Keratinocyte (primary cell): ENCODE measurements around the gene GAB1. TPM values are rescaled to one million over a fixed set of nuclear protein-coding genes. Genes with fewer than 3 reads are reported as not detected.

ENCODE experiments used
- DNase-seq: peaks from one replicate; pipeline ENCODE4 v3.0.0-alpha.2; 2011; ENCODE audit warnings: low read depth, missing footprints, low spot score
- FAIRE-seq: peaks from 2 replicates; lab custom pipeline; 2011; peaks lifted over from hg19 to GRCh38; lab: Jason Lieb, UNC
- H2AFZ ChIP-seq: 2 replicates; pipeline ENCODE4 v1.6.0; 2012; ENCODE audit warnings: low read length, control low read depth, inconsistent platforms; ENCODE audit not compliant: control insufficient read depth
- H3K27ac ChIP-seq: 2 replicates; pipeline ENCODE4 v1.5.1; 2011; ENCODE audit warnings: low read length; ENCODE audit not compliant: control insufficient read depth, insufficient read depth
- H3K27me3 ChIP-seq: 3 replicates; pipeline ENCODE4 v1.6.0; 2011; ENCODE audit warnings: low read length; ENCODE audit not compliant: control insufficient read depth, insufficient read depth; ENCODE audit errors: extremely low read depth
- H3K36me3 ChIP-seq, 2 experiments: 2 replicates in 1 of 2; 3 replicates in 1 of 2; pipeline ENCODE4 v1.5.1; 2011; ENCODE audit warnings: low read length in 2 of 2, mild to moderate bottlenecking in 1 of 2; ENCODE audit not compliant: control insufficient read depth in 2 of 2, insufficient read depth in 2 of 2; ENCODE audit errors: extremely low read depth in 1 of 2
- H3K4me1 ChIP-seq: 3 replicates; pipeline ENCODE4 v1.5.1; 2011; ENCODE audit warnings: low read length; ENCODE audit not compliant: control insufficient read depth, insufficient read depth; ENCODE audit errors: extremely low read depth
- H3K4me2 ChIP-seq: 3 replicates; pipeline ENCODE4 v1.6.0; 2011; ENCODE audit warnings: low read depth, low read length; ENCODE audit not compliant: control insufficient read depth, insufficient read depth; ENCODE audit errors: extremely low read depth
- H3K4me3 ChIP-seq, 3 experiments: fragments of 200-600 bp in 1 of 3; sonication (generic) in 1 of 3; 2 replicates in 2 of 3; 3 replicates in 1 of 3; pipeline ENCODE4 v1.5.1; 2011 to 2016; ENCODE audit warnings: low read length in 3 of 3, mild to moderate bottlenecking in 3 of 3, control low read depth in 2 of 3, inconsistent platforms in 1 of 3, low read depth in 1 of 3, mixed read lengths in 1 of 3, mixed run types in 1 of 3, moderate library complexity in 1 of 3; ENCODE audit not compliant: control insufficient read depth in 2 of 3, insufficient read depth in 2 of 3; ENCODE audit errors: extremely low read depth in 1 of 3
- H3K79me2 ChIP-seq: 2 replicates; pipeline ENCODE4 v1.6.0; 2012; ENCODE audit warnings: low read length; ENCODE audit not compliant: control insufficient read depth, insufficient read depth
- H3K9ac ChIP-seq: 3 replicates; pipeline ENCODE4 v1.6.0; 2011; ENCODE audit warnings: low read length; ENCODE audit not compliant: control insufficient read depth, insufficient read depth; ENCODE audit errors: extremely low read depth
- H3K9me1 ChIP-seq: 3 replicates; pipeline ENCODE4 v1.6.0; 2011; ENCODE audit warnings: low read length; ENCODE audit not compliant: control insufficient read depth, insufficient read depth; ENCODE audit errors: extremely low read depth
- H3K9me3 ChIP-seq: 2 replicates; pipeline ENCODE4 v1.5.1; 2012; ENCODE audit warnings: low read depth, low read length; ENCODE audit not compliant: control insufficient read depth
- H4K20me1 ChIP-seq: 3 replicates; pipeline ENCODE4 v1.6.0; 2011; ENCODE audit warnings: low read length; ENCODE audit not compliant: control insufficient read depth, insufficient read depth; ENCODE audit errors: extremely low read depth
- EZH2 ChIP-seq: IDR thresholded peaks from one replicate; pipeline ENCODE4 v1.6.1; 2012; ENCODE audit warnings: inconsistent platforms, mild to moderate bottlenecking, low read length, moderate library complexity
- dilution Hi-C: fragments of 300-500 bp; cut with MboI; formaldehyde crosslinking; loops from one replicate; pipeline ENCODE4 v1.7.0; 2020; ENCODE audit warnings: low sequenced_read_pairs; ENCODE audit not compliant: extremely low pct_ligation_motif_present
- polyA plus RNA-seq, 5 experiments: library from polyadenylated mRNA; depleted of rRNA in 3 of 5; stranded (reverse) in 3 of 5; stranded (forward) in 1 of 5; unstranded in 1 of 5; fragments of >200 nt; gene quantifications; 1 replicate in 1 of 5; 2 replicates in 3 of 5; 3 replicates in 1 of 5; pipeline versions ENCODE4 v1.2.1 to v1.2.3, GENCODE V29; 2011 to 2012; ENCODE audit warnings: missing spikeins in 2 of 5, low read depth in 1 of 5, low replicate concordance in 1 of 5
- TF ChIP-seq, protein P1 (sequence below), 3 experiments: IDR thresholded peaks in 1 of 3; conservative IDR thresholded peaks in 1 of 3; optimal IDR thresholded peaks in 1 of 3; 2 replicates in 2 of 3; 3 replicates in 1 of 3; pipeline versions ENCODE3 to v1.5.1; 2011; ENCODE audit warnings: low read length in 3 of 3, mild to moderate bottlenecking in 3 of 3, moderate library complexity in 2 of 3, control low read depth in 1 of 3, inconsistent platforms in 1 of 3; ENCODE audit not compliant: insufficient read depth in 2 of 3; ENCODE audit errors: extremely low read depth in 1 of 3

Gene GAB1
- polyA plus RNA-seq, 1 donor (not counting 4 experiments of a cell fraction or from before 2014, with no cell fraction given), result 11.0 TPM

- Histone ChIP-seq H3K9ac (no peak overlapping the region), H2AFZ (no peak overlapping the region), H3K79me2 (peaks cover 12% of the 10 kb centered on the region), H4K20me1 (peaks cover 2% of the 10 kb centered on the region), H3K4me3 (no peak overlapping the region), H3K36me3 (no peaks in the 10 kb centered on the region), H3K9me1 (no peaks in the 10 kb centered on the region), H3K9me3 (no peaks in the 10 kb centered on the region), H3K27ac (no peak overlapping the region), H3K4me2 (no peak overlapping the region), H3K27me3 (no peaks in the 10 kb centered on the region), H3K4me1 (no peaks in the 10 kb centered on the region)
- no peak for TF ChIP-seq EZH2
- TF ChIP-seq, protein P1, sequence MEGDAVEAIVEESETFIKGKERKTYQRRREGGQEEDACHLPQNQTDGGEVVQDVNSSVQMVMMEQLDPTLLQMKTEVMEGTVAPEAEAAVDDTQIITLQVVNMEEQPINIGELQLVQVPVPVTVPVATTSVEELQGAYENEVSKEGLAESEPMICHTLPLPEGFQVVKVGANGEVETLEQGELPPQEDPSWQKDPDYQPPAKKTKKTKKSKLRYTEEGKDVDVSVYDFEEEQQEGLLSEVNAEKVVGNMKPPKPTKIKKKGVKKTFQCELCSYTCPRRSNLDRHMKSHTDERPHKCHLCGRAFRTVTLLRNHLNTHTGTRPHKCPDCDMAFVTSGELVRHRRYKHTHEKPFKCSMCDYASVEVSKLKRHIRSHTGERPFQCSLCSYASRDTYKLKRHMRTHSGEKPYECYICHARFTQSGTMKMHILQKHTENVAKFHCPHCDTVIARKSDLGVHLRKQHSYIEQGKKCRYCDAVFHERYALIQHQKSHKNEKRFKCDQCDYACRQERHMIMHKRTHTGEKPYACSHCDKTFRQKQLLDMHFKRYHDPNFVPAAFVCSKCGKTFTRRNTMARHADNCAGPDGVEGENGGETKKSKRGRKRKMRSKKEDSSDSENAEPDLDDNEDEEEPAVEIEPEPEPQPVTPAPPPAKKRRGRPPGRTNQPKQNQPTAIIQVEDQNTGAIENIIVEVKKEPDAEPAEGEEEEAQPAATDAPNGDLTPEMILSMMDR (optimal IDR thresholded peaks at IDR 0.05 in 1 of 3, IDR thresholded peaks at IDR 0.05 in 1 of 3, conservative IDR thresholded peaks at IDR 0.05 in 1 of 3; ENCODE audit: extremely low read depth in 1 of 3, insufficient read depth in 2 of 3, low read length in 3 of 3), result no peak
- dilution Hi-C loops, result no loop called here
- no peak for DNase-seq
- no peak for FAIRE-seq
Observed at GRCh38 chr4:143410015-143410414, 73.3 kb downstream of the GAB1 start.

DNA sequence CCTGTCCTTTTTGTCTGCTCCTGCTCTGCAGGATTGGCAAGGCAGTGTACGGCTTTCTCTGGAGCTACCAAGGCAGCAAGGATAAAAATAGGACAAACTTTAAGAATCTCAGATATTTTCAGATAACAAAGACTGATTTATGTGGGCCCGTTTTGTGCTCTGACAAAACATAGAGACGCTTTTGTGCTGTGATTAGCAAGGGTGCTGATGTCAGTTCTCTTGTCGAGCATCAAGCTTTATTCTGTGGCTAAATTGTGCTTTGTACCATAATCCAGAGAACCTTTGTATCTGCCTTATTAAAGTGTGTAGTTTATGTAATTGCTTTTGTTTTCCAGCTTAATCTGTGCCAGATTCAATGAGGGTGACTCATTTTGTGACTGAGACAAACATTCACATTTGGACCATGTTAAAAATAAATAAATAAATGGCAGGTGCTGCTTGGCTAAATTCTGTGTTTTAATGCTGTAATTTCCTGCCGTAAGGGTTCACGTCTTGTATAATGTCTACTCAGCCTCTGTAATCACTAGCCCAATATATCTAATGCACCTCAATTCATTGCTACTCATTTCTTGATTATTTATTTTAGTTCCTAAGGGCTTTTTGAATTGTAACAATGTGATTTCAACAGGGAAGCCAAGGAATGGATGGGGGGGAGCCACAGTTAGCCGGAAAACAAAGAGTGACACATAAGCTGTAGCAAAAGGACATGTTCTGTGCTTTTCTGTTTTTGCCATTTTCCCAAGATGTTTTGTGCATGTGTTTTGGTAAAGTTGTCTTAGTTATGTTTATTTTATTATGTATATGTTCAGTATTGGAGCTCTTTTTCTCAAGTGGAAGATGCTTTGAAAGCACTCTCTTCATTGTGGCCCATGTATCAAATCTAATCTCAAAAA, 75.1 kb downstream of the GAB1 start:
- H3K27ac ChIP-seq, result no peak overlapping the region

More for the DNA sequence above, 75.1 kb downstream of the GAB1 start:
- H3K4me1 ChIP-seq, result no peaks in the 10 kb centered on the region
- H4K20me1 ChIP-seq, result peaks cover 2% of the 10 kb centered on the region
- FAIRE-seq (no peak), DNase-seq (no peak)
- TF ChIP-seq EZH2, result no peak
- TF ChIP-seq, protein P1 (optimal IDR thresholded peaks at IDR 0.05 in 1 of 3, IDR thresholded peaks at IDR 0.05 in 1 of 3, conservative IDR thresholded peaks at IDR 0.05 in 1 of 3; ENCODE audit: extremely low read depth in 1 of 3, insufficient read depth in 2 of 3, low read length in 3 of 3), result no peak
- H3K4me3 ChIP-seq, result no peak overlapping the region
- no peaks in the 10 kb centered on the region for H3K9me1 ChIP-seq
- H3K79me2 ChIP-seq, result peaks cover 6% of the 10 kb centered on the region
- H3K27me3 ChIP-seq, result no peaks in the 10 kb centered on the region
- no peaks in the 10 kb centered on the region for H3K36me3 ChIP-seq
- no peak overlapping the region for H3K9ac ChIP-seq
- dilution Hi-C loops, result no loop called here
- H3K9me3 ChIP-seq, result no peaks in the 10 kb centered on the region
- no peak overlapping the region for H2AFZ ChIP-seq
- no peak overlapping the region for H3K4me2 ChIP-seq
